Smooth muscle cell (in vitro differentiated cells): ENCODE measurements around the gene SFT2D3. TPM values are rescaled to one million over a fixed set of nuclear protein-coding genes. Genes with fewer than 3 reads are reported as not detected.

Experiments
- DNase-seq: peaks from one replicate; lab custom pipeline; 2025; ENCODE audit not compliant: unreplicated experiment; lab: John Stamatoyannopoulos, UW
- H2AFZ ChIP-seq: fragments of 200-600 bp; sonication (generic); 2 replicates; pipeline ENCODE4 v1.6.0; 2016; ENCODE audit warnings: antibody characterized with exemption, low read depth, mild to moderate bottlenecking
- H3F3A ChIP-seq: fragments of 200-600 bp; sonication (generic); 2 replicates; pipeline ENCODE4 v1.6.0; 2017; ENCODE audit warnings: antibody characterized with exemption, low read depth
- H3K27ac ChIP-seq: fragments of 200-600 bp; sonication (generic); 2 replicates; pipeline ENCODE4 v1.5.1; 2016; ENCODE audit warnings: low read depth, mild to moderate bottlenecking
- H3K27me3 ChIP-seq: fragments of 200-600 bp; sonication (generic); 2 replicates; pipeline ENCODE4 v1.6.1; 2016; ENCODE audit warnings: low read depth, mild to moderate bottlenecking
- H3K36me3 ChIP-seq: fragments of 200-600 bp; sonication (generic); 2 replicates; pipeline ENCODE4 v1.5.1; 2016; ENCODE audit warnings: low read depth
- H3K4me1 ChIP-seq: fragments of 200-600 bp; sonication (generic); 2 replicates; pipeline ENCODE4 v1.5.1; 2016; ENCODE audit warnings: low read depth
- H3K4me2 ChIP-seq: fragments of 200-600 bp; sonication (generic); 2 replicates; pipeline ENCODE4 v1.6.0; 2016; ENCODE audit warnings: mild to moderate bottlenecking
- H3K4me3 ChIP-seq: fragments of 200-600 bp; sonication (generic); 2 replicates; pipeline ENCODE4 v1.5.1; 2016; ENCODE audit warnings: mild to moderate bottlenecking
- H3K79me2 ChIP-seq: fragments of 200-600 bp; sonication (generic); 2 replicates; pipeline ENCODE4 v1.6.0; 2016; ENCODE audit warnings: low read depth, mild to moderate bottlenecking
- H3K9ac ChIP-seq: fragments of 200-600 bp; sonication (generic); 2 replicates; pipeline ENCODE4 v1.6.0; 2016; ENCODE audit warnings: low read depth
- H3K9me3 ChIP-seq: fragments of 200-600 bp; sonication (generic); replicated peaks from 2 replicates; pipeline ENCODE4 v1.5.1; 2016; ENCODE audit warnings: low read depth
- H4K20me1 ChIP-seq: fragments of 200-600 bp; sonication (generic); 2 replicates; pipeline ENCODE4 v1.6.0; 2016; ENCODE audit warnings: low read depth
- WGBS: methylation state at CpG from one replicate; pipeline ENCODE4 v1.1.7; 2016; ENCODE audit warnings: low lambda C conversion rate; 5-methylcytosine and 5-hydroxymethylcytosine counted together
- polyA plus RNA-seq: library from polyadenylated mRNA; unstranded; fragments of >200 nt; fragmentation: Nextera tagmentation; extraction: Ambion mirVana; gene quantifications from 2 replicates; pipeline ENCODE4 v1.2.1, GENCODE V29; 2016
- total RNA-seq: library from RNA; depleted of rRNA; stranded (reverse); fragments of >200 nt; gene quantifications from 2 replicates; pipeline ENCODE4 v1.2.3, GENCODE V29; 2014
- TF ChIP-seq, protein P1 (sequence below): fragments of 200-600 bp; sonication (generic); IDR thresholded peaks from 2 replicates; pipeline ENCODE4 v1.5.1; 2017; ENCODE audit warnings: borderline replicate concordance, mild to moderate bottlenecking, antibody characterized with exemption; ENCODE audit not compliant: insufficient read depth, poor library complexity, severe bottlenecking

Gene SFT2D3
- total and polyA plus RNA-seq, 2 experiments from 2014 or later = 7.0 TPM; not detected in 1

DNA sequence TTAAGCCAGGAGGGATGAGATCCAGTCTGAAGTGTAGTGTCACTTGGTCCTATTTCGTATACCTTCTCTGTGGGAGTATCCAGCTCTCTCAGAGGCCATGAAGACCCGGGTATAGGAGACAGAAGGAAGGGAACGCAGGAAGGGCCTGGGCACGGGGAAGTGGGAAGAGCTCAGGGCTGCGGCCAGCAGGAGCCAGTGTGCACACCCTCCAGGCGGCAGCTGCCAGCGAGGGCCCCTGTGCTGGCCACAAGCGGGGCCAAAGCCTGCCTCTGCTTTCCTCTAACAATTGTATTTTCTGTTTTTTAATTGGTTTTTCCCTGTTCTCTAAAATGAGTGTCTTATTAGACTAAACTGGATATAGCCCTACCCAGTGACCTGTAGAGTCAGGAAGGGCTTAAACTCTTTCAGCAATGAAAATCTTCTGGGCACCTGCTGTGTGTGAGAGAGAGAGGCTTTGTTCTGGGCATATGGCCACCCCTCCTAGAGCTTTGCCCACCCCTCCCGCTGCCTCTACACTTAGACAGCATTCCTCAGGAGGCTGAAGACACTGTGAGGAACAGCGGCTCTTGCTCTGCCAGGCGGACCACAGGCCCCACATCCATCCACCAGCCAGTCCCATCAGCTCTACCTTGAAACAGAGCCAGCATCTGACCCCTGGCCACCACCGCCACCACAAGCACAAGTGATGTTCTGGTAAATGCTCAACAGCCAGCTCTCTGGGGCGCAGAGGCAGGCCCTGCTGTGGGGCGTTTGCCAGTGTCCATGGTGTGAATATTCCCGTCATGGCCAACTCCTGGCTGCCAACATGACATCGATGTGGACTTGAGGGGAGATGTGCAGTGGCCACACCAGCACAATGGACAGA is 45.9 kb upstream of the SFT2D3 start:
- WGBS = 96% methylated on average over 16 of the region's 16 CpGs

DNA sequence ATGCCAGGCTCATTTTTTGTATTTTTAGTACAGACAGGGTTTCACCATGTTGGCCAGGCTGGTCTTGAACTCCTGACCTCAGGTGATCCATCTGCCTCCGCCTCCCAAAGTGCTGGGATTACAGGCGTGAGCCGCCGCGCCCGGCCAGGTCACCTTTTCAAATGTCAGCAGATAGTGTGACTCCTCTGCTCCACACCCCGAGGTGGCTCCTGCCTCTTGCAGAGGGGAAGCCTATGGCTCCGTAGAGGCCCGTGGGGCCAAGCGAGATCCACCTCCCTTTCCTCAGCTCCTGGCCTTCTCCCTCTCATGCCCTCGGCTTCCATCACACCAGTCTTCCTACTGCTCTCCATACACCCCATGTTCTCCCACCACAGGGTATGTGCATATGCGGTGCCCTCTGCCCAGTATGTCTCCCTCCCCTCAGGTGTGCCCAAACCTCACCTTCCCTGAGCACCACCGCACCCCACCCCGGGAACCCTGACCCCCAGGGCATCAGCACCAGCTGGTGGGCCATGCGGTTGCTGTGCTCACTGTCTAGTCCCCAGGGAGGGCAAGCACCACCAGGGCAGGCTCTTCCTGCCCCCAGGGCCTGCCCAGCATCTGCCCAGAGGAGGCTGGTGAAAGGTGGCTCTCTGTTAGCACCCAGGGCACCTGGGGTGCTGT is 44.6 kb upstream of the SFT2D3 start:
- WGBS = 97% methylated on average over 15 of the region's 15 CpGs
- H3K4me2 ChIP-seq = no peak overlapping the region
- no peaks in the 10 kb centered on the region for H3K36me3 ChIP-seq
- peaks cover 9% of the 10 kb centered on the region for H3K4me1 ChIP-seq
- H3K79me2 ChIP-seq = no peaks in the 10 kb centered on the region
- H3K4me3 ChIP-seq = no peak overlapping the region
- H3K9me3 ChIP-seq = no peaks in the 10 kb centered on the region
- H2AFZ ChIP-seq = no peak overlapping the region
- H3K27ac ChIP-seq = no peak overlapping the region
- H3K9ac ChIP-seq = no peak overlapping the region
- no peak for DNase-seq
- peaks cover 16% of the 10 kb centered on the region for H4K20me1 ChIP-seq
- TF ChIP-seq, protein P1, sequence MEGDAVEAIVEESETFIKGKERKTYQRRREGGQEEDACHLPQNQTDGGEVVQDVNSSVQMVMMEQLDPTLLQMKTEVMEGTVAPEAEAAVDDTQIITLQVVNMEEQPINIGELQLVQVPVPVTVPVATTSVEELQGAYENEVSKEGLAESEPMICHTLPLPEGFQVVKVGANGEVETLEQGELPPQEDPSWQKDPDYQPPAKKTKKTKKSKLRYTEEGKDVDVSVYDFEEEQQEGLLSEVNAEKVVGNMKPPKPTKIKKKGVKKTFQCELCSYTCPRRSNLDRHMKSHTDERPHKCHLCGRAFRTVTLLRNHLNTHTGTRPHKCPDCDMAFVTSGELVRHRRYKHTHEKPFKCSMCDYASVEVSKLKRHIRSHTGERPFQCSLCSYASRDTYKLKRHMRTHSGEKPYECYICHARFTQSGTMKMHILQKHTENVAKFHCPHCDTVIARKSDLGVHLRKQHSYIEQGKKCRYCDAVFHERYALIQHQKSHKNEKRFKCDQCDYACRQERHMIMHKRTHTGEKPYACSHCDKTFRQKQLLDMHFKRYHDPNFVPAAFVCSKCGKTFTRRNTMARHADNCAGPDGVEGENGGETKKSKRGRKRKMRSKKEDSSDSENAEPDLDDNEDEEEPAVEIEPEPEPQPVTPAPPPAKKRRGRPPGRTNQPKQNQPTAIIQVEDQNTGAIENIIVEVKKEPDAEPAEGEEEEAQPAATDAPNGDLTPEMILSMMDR = no peak
- H3F3A ChIP-seq = no peaks in the 10 kb centered on the region
- no peaks in the 10 kb centered on the region for H3K27me3 ChIP-seq

More for the DNA sequence above, 45.9 kb upstream of the SFT2D3 start:
- Histone ChIP-seq H2AFZ (no peak overlapping the region), H3K9ac (no peak overlapping the region), H3K4me3 (no peak overlapping the region), H3K36me3 (no peaks in the 10 kb centered on the region), H3F3A (no peaks in the 10 kb centered on the region), H3K79me2 (no peaks in the 10 kb centered on the region), H3K4me1 (peaks cover 9% of the 10 kb centered on the region), H4K20me1 (peaks cover 8% of the 10 kb centered on the region), H3K27me3 (no peaks in the 10 kb centered on the region), H3K27ac (no peak overlapping the region), H3K4me2 (no peak overlapping the region), H3K9me3 (no peaks in the 10 kb centered on the region)
- DNase-seq = no peak
- TF ChIP-seq, protein P1 = no peak

DNA sequence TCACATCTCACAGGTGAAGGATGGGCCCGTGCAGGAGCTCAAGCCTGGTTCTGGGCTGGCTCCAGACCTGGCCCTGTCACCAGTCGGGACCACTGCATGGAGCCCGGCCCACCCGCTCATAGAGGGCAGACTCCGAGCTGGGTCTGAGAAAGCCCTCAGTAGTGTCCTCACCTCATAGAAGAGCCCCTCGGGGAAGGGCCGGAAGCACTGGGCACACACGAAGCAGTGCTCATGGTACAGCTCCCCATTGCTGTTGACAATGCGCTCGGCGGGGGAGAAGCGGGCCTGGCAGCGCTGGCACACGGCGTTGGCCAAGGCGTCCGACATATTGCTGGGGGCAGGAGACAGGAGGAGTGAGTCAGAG is 44.1 kb upstream of the SFT2D3 start:
- Histone ChIP-seq H3K79me2 (no peaks in the 10 kb centered on the region), H4K20me1 (peaks cover 22% of the 10 kb centered on the region), H3K9ac (no peak overlapping the region), H3K27ac (no peak overlapping the region), H3K9me3 (no peaks in the 10 kb centered on the region), H3K4me1 (peaks cover 9% of the 10 kb centered on the region), H3K4me2 (no peak overlapping the region), H3K36me3 (no peaks in the 10 kb centered on the region), H3K27me3 (no peaks in the 10 kb centered on the region), H3K4me3 (no peak overlapping the region), H3F3A (no peaks in the 10 kb centered on the region), H2AFZ (no peak overlapping the region)
- 98% methylated on average over 17 of the region's 17 CpGs for WGBS
- TF ChIP-seq, protein P1 = no peak
- no peak for DNase-seq
